ENCODE measurements around the gene PNKP.

- TF ChIP-seq POLR2A (IDR thresholded peaks at IDR 0.05) (no peak), CTCF (IDR thresholded peaks at IDR 0.05) (no peak)
Measured at GRCh38 chr19:49812452-49812996, 54.9 kb downstream of the PNKP start.
